Colonic mucosa (tissue), 4 donors: ENCODE measurements around the gene COL16A1. TPM values are rescaled to one million over a fixed set of nuclear protein-coding genes. Genes with fewer than 3 reads are reported as not detected.

Experiments
- DNase-seq: peaks from one replicate; pipeline ENCODE4 v3.0.0-alpha.2; 2020
- H3K27ac ChIP-seq: fragments of 200-600 bp; one replicate; pipeline ENCODE4 v1.8.0; 2021
- H3K27me3 ChIP-seq: fragments of 200-600 bp; one replicate; pipeline ENCODE4 v1.8.0; 2021
- H3K36me3 ChIP-seq: fragments of 200-600 bp; one replicate; pipeline ENCODE4 v1.8.0; 2021
- H3K4me1 ChIP-seq: fragments of 200-600 bp; one replicate; pipeline ENCODE4 v1.8.0; 2021; ENCODE audit warnings: mild to moderate bottlenecking
- H3K4me3 ChIP-seq: fragments of 200-600 bp; one replicate; pipeline ENCODE4 v1.8.0; 2021
- H3K9ac ChIP-seq, 2 donors: one replicate each; pipeline ENCODE4 v1.7.0; 2013; ENCODE audit warnings: control low read depth in 2 of 2, low read depth in 2 of 2, low read length in 2 of 2
- H3K9me3 ChIP-seq: fragments of 200-600 bp; one replicate; pipeline ENCODE4 v1.8.0; 2021
- intact Hi-C: fragments of 100-400 bp; cut with DNase I; formaldehyde crosslinking; loops from one replicate; pipeline ENCODE4 v1.14.1; 2022
- total RNA-seq, 2 donors: library from RNA; stranded (reverse); fragmentation: NEBNext Ultra II Directional in 1 of 2; extraction: Animal tissue kit (Norgen Biotek cat#: 25700) in 1 of 2; gene quantifications; one replicate each; pipeline ENCODE4 v1.2.1, GENCODE V29; 2021
- TF ChIP-seq, protein P1 (sequence below): fragments of 200-600 bp; IDR thresholded peaks from one replicate; pipeline ENCODE4 v1.8.0; 2022; ENCODE audit warnings: antibody characterized with exemption, mild to moderate bottlenecking
- donor health status: healthy.
- donor health status: DM: no; HTN: no; CAD: no.
- donor health status: DM: no; HTN: no; CAD: no.

The COL16A1 gene
- total RNA-seq, 2 donors from 2014 or later = 9.0 to 15.4 TPM

DNA sequence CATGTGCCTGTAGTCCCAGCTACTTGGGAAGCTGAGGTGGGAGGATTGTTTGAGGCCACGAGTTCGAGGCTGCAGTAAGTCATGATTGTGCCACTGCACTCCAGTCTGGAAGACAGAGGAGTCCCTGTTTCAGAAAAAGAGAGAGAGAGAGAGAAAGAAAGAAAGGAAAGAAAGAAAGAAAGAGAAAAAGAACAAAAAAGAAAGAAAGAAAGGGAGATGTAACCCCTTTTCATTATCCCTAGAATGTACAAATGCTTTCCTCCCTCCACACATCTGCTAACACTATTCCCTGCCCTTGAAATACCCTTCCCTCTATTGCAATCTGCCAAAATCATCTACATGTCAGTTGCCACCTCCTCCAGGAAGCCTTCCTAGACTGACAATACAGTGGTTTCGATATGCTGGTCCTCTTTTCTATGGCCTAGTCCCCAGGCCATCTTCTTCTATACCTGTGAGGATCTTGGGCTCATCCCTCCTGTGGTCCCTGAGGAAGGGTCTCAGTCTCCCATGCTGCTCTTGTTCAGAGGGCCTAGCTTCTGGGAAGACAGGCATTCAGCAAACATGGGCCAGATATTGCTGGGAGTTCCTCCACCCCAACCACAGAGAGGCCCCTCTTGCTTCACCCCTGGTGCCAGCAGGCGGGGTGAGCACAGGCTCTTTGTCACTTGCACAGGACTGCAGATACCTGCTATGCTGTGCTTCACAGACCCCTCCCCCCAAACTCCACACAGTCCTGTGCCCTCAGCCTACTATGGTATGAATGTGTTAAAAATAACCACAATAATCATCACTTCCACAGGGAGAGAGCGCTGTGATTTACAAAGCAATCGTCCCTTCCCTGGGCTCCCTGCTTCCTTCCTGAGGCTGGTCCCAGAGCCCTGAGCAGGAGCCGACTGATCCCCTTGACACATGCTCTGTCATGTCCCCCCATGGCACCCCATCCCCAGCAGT lies 46.2 kb upstream of the COL16A1 start:
- no peak overlapping the region for H3K4me3 ChIP-seq
- no peaks in the 10 kb centered on the region for H3K4me1 ChIP-seq
- H3K27ac ChIP-seq = no peak overlapping the region
- DNase-seq = no peak
- no peak overlapping the region for H3K9ac ChIP-seq
- H3K27me3 ChIP-seq = no peaks in the 10 kb centered on the region
- TF ChIP-seq, protein P1, sequence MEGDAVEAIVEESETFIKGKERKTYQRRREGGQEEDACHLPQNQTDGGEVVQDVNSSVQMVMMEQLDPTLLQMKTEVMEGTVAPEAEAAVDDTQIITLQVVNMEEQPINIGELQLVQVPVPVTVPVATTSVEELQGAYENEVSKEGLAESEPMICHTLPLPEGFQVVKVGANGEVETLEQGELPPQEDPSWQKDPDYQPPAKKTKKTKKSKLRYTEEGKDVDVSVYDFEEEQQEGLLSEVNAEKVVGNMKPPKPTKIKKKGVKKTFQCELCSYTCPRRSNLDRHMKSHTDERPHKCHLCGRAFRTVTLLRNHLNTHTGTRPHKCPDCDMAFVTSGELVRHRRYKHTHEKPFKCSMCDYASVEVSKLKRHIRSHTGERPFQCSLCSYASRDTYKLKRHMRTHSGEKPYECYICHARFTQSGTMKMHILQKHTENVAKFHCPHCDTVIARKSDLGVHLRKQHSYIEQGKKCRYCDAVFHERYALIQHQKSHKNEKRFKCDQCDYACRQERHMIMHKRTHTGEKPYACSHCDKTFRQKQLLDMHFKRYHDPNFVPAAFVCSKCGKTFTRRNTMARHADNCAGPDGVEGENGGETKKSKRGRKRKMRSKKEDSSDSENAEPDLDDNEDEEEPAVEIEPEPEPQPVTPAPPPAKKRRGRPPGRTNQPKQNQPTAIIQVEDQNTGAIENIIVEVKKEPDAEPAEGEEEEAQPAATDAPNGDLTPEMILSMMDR = no peak
- no peaks in the 10 kb centered on the region for H3K9me3 ChIP-seq
- intact Hi-C loops = no loop called here
- no peaks in the 10 kb centered on the region for H3K36me3 ChIP-seq

DNA sequence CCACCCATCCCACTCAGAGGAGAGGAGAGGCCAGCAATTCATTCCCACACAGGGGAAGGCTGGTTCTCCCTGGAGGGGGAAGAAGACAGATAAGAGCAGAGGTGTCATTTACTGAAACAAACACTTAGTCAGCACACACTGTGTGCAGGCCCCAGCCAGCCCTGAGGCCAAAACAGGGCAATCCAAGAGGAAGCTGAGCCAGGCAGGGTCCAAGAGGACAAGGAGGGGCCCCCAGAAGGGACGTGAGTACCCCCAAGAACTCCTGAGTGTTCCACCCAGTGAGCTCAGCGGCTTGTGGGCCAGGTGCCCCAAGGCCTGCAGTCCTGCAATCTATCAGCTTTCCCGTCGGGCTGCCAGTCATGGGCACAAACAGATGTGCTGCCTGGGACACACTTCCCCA lies 44.5 kb upstream of the COL16A1 start:
- Histone ChIP-seq H3K27ac (no peak overlapping the region), H3K9ac (no peak overlapping the region), H3K27me3 (no peaks in the 10 kb centered on the region), H3K36me3 (no peaks in the 10 kb centered on the region), H3K9me3 (no peaks in the 10 kb centered on the region), H3K4me3 (no peak overlapping the region), H3K4me1 (no peaks in the 10 kb centered on the region)
- no peak for DNase-seq
- intact Hi-C loops = no loop called here
- TF ChIP-seq, protein P1 = no peak

DNA sequence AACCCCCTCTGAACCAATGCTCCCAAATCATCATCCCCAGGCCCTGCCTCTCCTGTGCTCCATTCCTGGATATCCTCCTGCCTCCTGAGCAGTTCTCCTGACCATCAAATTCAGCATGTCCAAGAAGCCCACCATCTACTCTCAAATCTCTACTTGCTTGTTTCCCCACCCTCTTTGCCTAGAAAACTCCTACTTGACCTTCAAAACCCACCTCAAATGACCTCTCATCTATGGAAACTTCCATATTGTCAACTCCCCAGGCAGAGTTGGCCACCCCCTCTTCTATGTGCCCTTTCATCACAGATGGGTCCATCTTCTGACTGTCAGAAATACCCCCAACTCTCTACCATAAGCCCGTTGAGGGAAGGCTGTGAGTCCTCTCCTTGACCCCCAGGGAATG lies 43.5 kb upstream of the COL16A1 start:
- intact Hi-C loops = loop anchor here (2.0 kb wide), 1 partner anchor 85 kb away; no protein-coding TSS in a partner anchor

DNA sequence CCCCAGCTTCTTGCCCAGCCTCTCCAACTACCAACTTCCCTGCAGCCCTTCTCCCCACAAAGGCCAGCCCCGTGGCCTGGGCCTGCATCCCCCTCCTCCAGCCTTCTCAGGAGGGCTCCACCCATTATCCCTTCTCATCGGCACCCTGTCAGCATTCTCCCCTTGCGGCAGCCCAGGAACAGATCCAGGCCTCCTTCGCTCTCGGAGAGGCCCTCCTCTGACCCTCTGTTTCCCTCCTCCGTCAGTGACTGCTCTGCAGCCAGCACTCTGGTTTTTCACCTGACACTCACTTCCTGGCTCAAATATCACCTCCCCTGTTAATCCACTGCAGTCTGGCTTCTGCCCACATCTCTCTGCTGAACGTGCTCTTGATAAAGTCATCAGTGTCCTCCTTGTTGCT lies 42.9 kb upstream of the COL16A1 start:
- no peak overlapping the region for H3K27ac ChIP-seq

More for the DNA sequence above, 43.5 kb upstream of the COL16A1 start:
- TF ChIP-seq, protein P1 = no peak
- H3K9me3 ChIP-seq = no peaks in the 10 kb centered on the region
- no peak for DNase-seq
- no peak overlapping the region for H3K27ac ChIP-seq
- H3K4me3 ChIP-seq = no peak overlapping the region
- H3K27me3 ChIP-seq = no peaks in the 10 kb centered on the region
- no peak overlapping the region for H3K9ac ChIP-seq
- no peaks in the 10 kb centered on the region for H3K4me1 ChIP-seq
- no peaks in the 10 kb centered on the region for H3K36me3 ChIP-seq

DNA sequence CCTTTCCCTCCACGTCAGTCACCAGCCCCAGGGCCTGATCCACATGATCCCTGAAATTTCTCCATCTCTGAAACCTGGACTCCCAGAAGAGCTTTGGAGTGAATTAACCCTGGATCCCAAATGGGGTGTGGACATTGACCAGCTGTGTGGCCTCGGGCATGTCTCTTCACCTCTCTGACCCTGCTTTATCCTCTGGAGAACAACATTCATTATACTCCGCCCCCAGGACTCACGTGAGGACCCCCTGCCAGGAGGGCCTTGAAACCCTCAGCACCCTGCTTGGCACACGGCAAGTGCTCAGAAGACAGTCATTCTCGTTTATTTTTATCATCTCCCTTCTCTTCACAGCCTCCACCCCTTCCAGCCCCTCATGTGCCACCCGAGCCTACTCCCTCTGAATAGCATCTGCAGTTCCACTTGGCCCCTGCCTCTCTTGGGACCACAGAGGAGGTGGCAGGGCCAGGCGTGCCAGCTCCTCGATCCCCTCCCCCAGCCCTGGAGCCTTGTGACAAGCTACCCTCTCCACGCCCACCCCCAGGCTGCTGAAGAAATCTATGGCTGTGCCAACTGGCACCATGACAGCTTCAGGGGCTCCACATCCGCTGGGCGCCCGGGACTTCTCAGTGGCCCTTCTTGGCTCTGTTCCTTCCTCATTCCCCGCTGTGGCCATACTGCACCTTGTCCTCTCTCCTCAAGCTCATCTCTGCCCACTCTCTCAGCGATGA lies 42.3 kb upstream of the COL16A1 start:
- no peak overlapping the region for H3K27ac ChIP-seq
- no peaks in the 10 kb centered on the region for H3K4me1 ChIP-seq
- TF ChIP-seq, protein P1 = no peak

More for the DNA sequence above, 42.9 kb upstream of the COL16A1 start:
- Histone ChIP-seq H3K9ac (peak overlapping the region in 1 of 2 donors; percentile 12), H3K27me3 (no peaks in the 10 kb centered on the region), H3K9me3 (no peaks in the 10 kb centered on the region), H3K4me3 (no peak overlapping the region), H3K36me3 (no peaks in the 10 kb centered on the region), H3K4me1 (no peaks in the 10 kb centered on the region)
- TF ChIP-seq, protein P1 = no peak
- no peak for DNase-seq
- intact Hi-C loops = loop anchor here (2.0 kb wide), 1 partner anchor 84 kb away; no protein-coding TSS in a partner anchor

More for the DNA sequence above, 42.3 kb upstream of the COL16A1 start:
- DNase-seq = no peak
- Histone ChIP-seq H3K27me3 (no peaks in the 10 kb centered on the region), H3K4me3 (no peak overlapping the region), H3K9me3 (no peaks in the 10 kb centered on the region), H3K9ac (peak overlapping the region in 1 of 2 donors; percentile 12), H3K36me3 (no peaks in the 10 kb centered on the region)
- intact Hi-C loops = loop anchor here (2.0 kb wide), 1 partner anchor 83 kb away; no protein-coding TSS in a partner anchor
